GOT3 (cell line): Measurements from ENCODE around the gene BBS2.

ENCODE experiments used
- DNase-seq: peaks from one replicate; lab custom pipeline; 2025; ENCODE audit warnings: mixed read lengths; lab: John Stamatoyannopoulos, UW

The BBS2 gene

DNA sequence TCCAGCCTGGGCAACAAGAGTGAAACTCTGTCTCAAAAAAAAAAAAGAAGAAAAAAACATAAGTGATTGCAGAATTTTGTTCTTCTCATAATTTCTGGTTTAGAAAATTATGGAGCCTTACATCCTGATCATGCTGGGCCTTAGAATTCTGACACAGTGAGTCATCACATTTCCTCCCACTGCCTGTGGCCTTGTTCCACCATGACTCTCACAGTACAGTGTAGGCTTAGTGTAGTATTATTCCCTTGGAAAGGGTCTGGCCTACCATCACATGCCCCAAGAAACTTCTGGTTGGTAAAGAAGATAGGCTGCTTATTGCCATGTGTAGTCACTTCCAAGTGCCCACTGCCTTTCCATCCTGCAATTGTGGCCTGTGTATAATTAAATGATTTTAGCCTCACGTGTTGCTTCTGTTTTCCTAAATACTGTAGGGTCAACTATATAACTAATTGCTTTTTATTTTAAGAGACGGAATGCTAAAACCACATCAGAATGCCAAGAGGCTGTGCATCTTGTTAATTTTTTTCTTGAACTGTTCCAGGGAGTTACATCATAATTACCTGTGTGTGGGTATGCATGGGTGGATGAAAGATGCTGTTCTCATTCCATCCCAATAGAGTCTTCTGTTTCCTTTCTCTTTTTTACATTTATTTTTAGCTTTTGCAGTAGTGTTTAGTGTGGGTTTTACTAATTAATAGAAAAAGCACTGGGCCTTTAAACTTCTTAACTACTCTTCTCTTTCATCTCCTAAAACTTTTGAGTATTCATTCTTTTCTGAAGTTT, 42.5 kb downstream of the BBS2 start:
- no peak for DNase-seq

DNA sequence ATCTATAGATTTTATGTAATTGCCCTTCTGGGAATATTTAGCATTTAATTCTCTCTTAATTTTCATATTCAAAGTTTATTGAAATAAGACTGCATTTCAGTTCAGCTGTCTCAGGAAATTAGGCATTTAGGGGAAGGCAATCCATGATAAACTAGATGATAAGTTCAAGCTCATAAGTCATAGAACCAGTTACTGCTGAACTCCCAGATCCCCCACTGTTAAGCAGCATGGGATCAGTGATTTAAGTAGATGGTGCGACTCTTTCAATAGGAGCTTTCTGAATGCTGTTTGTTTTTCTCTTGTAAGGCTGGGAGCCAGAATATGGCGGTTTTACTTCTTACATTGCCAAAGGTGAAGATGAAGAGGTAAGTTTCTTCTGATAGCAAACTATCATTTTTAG, 44.6 kb downstream of the BBS2 start:
- DNase-seq, result no peak

DNA sequence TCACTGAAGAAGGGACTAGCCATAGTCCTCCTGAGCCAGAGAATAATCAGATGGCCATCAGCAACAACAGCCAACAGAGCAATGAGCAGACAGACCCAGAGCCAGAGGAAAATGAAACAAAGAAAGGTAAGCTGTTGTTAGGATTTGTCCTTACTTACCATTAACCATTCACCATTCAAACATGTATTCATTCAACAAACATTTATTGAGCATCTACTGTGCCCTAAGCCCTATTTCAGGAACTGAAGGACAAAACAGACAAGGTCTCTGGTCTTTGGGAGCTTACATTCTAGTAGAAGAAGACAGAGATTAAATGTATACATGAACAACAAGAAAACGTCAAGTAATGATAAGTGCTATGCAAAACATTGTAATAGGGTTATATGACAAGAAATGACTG, 49.2 kb downstream of the BBS2 start:
- DNase-seq, result no peak

DNA sequence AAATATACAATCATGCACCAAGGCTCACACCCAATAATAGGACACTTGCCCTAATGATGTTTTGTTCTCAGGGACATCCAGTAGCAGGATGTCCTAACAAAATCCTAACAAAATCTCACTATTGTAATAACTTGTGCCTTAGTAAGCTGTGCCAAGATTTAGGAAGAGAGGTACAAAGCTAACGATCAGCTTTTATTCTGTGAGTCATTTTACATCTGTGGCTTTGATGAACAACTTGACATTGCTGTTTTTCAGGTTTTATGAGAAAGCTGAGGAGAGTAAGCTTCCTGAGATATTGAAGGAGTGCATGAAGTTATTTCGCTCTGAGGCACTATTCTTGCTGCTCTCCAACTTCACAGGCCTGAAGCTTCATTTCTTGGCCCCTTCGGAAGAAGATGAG, 49.6 kb downstream of the BBS2 start:
- no peak for DNase-seq

DNA sequence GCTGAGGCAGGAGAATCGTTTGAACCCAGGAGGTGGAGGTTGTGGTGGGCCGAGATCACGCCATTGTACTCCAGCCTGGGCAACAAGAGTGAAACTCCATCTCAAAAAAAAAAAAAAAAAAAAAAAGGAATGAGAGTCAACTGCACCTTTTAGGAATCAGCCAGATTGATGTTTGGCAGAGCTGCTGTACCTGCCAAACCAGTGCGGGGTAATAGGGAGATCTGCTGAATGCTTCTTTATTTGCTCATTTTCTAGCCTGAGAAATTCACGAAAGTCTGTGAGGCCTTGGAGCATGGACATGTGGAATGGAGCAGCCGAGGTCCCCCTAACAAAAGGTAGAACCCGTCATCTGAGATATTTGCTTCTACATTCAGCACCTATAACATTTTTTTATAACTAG, 50.1 kb downstream of the BBS2 start:
- DNase-seq, result no peak

GRCh38 chr16:56468800-56469199, 51.0 kb downstream of the BBS2 start:
- no peak for DNase-seq

DNA sequence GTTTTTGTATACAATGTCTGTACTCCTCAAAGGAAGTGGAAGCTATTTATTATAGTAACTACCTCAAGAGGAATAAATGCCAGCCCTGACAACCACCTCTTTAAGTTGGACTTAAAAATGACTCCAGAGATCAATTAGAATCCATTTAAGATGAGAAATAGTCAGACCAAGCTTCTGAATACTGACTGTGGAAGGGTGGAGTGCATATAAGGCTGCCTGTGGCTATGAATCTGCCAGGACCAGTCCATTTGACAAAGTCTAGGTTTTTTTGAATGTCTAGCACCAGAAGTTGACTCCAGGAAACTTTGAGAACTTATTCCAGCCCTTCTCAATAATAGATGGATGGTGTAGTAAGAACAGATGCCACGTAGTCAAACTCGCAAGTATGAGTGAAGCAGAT, 53.5 kb downstream of the BBS2 start:
- no peak for DNase-seq

DNA sequence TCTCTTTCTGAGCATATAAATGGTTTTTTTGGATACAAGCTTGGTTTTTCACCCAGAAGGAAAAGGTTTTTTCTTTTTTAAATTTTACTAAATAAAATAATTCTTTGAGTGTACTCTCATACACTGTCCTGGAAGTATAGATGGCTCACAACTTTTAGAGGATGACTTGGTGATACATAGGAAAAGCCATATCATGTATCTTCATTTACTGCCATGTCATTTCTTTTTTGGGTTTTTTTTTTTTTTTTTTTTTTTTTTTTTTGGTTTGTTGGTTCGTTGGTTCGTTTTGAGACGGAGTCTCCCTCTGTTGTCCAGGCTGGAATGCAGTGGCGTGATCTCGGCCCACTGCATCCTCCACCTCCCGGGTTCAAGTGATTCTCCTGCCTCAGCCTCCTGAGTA, 56.7 kb downstream of the BBS2 start:
- DNase-seq, result no peak

GRCh38 chr16:56462064-56462796, 57.6 kb downstream of the BBS2 start:
- no peak for DNase-seq

DNA sequence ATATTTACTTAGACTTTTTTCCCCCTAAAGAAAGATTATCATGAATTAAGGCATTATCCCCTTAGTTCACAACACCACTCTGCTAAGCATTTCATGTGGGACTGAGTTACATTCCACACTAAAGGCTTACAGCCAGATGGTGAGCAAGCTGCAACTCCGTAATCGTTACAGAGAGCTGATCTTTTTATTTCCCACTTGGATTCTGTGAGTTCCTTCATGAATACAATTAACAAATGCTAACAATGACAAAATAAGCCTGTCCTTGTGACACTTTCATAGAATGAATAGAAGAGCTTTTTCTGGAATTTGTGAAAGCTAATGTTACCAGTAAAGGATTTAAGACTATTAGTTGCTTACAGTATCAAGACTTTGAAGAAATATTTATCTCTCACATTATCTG, 59.7 kb downstream of the BBS2 start:
- no peak for DNase-seq

GRCh38 chr16:56457927-56458470, 61.8 kb downstream of the BBS2 start:
- DNase-seq, result no peak

DNA sequence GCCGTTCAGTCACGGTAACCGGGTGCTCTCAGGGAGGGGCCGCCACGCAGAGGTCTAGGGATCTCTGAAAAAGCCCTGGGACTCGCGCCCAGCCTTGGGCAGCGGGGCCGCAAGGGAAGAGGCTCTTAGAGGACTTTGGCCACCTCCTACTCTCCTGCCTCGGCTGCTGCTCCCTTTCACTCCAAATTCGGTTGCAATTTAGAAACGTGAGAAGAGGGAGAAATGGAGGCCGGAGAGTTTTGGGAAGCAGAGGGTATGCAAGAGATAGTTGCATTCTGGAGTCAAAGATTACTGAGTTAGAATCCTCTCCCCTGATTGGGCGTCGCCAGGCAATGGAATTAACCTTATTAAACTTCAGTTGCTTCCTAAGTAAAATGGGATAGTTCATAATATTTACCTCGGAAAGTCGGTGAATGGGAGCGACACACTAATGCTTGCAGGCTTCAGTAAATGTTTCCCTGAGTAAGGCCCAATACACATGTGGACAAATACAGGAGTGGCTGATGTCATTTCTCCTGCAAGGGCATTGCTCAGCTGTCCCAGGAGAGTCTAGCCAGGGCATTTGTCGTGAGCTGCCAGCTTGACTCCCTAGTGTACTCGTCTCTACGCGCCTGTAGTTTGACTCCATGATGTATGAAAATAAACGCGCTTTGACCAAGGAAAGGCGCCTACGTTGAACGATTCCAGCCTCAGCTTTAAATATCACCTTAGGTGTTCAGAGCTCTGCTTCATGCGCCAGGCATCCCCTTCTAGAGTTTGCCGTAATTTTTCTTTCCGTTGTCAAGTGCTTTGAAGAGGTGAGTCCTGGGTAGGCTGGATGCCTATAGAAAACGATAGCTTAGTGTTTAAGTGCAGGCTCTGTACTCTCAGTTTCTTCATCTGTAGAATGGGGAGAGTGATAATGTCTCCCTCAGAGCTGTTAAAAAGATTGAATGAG, 67.8 kb downstream of the BBS2 start:
- DNase-seq, result no peak

DNA sequence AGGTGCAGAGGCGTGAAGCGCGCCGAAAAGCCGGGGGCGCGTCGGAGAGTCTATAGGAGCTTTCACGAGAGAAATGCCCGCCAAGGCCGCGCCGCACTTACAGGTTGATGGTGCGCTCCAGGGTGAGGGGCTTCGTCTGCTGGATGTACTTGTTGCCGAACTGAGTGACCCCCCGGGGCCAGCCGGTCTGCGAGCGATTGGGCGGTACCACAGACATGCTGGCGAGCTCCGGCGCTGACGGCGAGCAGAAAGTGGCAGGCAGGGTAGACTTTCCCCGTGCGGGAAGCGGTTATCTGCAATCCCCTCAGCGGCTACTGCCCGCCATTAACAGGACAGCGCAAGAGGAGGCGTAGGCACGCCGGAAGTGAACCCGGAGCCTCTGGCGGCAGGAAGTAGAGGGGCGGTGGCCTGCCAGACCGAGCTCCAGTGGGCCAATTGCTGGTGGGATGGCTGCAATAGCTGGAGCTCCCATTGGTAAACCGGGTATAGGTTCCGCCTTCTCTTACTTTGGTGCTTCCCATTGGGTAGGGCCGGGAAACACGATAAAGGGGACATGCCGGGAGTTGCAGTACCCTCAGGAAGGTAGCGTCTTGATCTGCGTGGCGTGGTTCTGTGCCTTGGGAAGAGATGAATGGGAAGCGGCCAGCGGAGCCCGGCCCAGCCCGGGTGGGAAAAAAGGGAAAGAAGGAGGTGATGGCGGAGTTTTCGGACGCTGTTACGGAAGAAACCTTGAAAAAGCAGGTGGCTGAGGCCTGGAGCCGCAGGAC, 68.7 kb downstream of the BBS2 start, which contains the start of the genes NUDT21 and OGFOD1:
Gene NUDT21, minus strand, starts transcription at position 347 of the 767 bp plus-strand sequence. Its CDS starts 130 bp downstream, at position 217.
Gene OGFOD1, plus strand, starts transcription at position 569 of the 767 bp plus-strand sequence. Its CDS starts 59 bp downstream, at position 628.
- peak; percentile 64 for DNase-seq

GRCh38 chr16:56450275-56450985, 69.4 kb downstream of the BBS2 start:
- no peak for DNase-seq

- no peak for DNase-seq
Measured at GRCh38 chr16:56448005-56448404, 71.8 kb downstream of the BBS2 start.

- no peak for DNase-seq
Measured at GRCh38 chr16:56447286-56447685, 72.5 kb downstream of the BBS2 start.

DNA sequence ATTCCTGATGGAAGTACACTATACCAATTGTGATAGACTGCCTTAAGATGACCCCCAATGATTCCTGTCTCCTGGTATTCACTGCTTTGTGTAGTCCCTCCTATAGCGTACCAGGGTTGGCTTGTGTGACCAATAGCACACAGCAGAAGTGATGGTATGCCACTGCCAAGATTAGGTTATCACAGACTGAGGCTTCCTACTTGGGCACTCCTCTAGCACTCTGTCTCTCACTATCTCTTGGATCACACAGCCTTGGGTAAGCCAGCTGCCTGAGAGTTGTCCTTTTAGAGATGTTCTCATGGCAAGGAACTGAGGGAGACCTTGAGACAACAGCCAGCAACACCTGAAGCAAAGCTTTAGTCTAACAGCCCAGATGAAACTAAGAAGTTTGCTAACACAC, 81.8 kb downstream of the BBS2 start:
- DNase-seq, result no peak

GRCh38 chr16:56436258-56436657, 83.6 kb downstream of the BBS2 start:
- no peak for DNase-seq
